ENCODE measurements around the gene ARHGAP24. TPM values are rescaled to one million over a fixed set of nuclear protein-coding genes. Genes with fewer than 3 reads are reported as not detected.

The ARHGAP24 gene
- total and polyA plus RNA-seq, 10 of the 15 experiments (the other 5 are each of a cell fraction or from before 2014, with no cell fraction given) = 0.10 to 4.2 (median 0.52) TPM

DNA sequence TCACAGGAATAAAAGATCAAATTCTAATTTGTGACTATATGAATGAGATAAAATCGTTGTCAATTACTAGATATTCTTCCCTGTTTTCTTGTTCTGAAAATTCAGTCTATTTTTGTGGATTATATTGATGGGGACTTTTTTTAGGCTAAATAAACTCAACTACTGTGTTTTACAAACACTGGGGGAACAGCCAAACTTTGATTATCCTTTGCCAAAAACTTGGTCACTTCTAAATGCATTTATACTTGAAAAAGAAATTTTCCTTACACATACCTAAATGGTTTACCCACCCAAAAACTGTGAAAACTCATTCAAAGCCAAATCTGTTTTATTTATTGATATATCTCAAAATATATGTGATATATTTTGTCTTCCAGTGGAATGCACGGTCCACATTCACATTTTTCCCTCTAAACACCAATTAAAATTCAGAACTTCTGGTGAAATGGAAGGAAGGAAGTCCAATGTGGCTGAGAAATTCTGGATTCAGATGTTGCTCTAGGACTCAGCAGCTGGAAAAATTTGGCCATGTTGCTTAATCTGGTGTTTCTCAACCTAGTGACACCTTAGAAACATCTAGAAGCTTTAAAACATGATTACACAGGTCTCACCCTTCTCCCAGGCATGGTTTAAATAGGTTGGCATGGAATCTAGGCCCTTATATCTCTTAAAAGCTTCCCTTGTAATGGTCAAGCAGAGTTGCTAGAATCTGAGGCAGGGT, 28.6 kb upstream of the ARHGAP24 start:
- H3K9me3 ChIP-seq (replicated peaks; ENCODE audit: control insufficient read depth, insufficient read depth, low read length) = no peaks in the 10 kb centered on the region
- H3K79me2 ChIP-seq (ENCODE audit: control insufficient read depth, insufficient read depth, low read length) = no peaks in the 10 kb centered on the region
- H4K20me1 ChIP-seq (ENCODE audit: control insufficient read depth, insufficient read depth) = no peaks in the 10 kb centered on the region
- in situ Hi-C loops (cut with MboI) = no loop called here
- intact Hi-C loops (cut with micrococcal nuclease; ENCODE audit: unreplicated experiment) = no loop called here
- no peak overlapping the region for H3K4me3 ChIP-seq
- ChIA-PET RAD21 (ENCODE audit: unreplicated experiment) (interaction anchor here (0.9 kb wide), 1 partner anchor 135 kb away, joined by 3 read pairs; no protein-coding TSS in a partner anchor), CTCF (interaction anchor here (1.1 kb wide), 1 partner anchor 298 kb away, joined by 3 read pairs; no protein-coding TSS in a partner anchor), POLR2A (no interaction called here), SMC1A (ENCODE audit: uncharacterized antibody, unreplicated experiment) (interaction anchor here (1.5 kb wide), 1 partner anchor 286 kb away, joined by 3 read pairs; no protein-coding TSS in a partner anchor)
- TF ChIP-seq FOXK2 (IDR thresholded peaks at IDR 0.05) (no peak), BACH1 (IDR thresholded peaks at IDR 0.05; ENCODE audit: borderline replicate concordance) (no peak), NR2F1 (conservative IDR thresholded peaks at IDR 0.05) (no peak), GABPA (IDR thresholded peaks at IDR 0.05; ENCODE audit: low read depth) (no peak), SMARCA5 (IDR thresholded peaks at IDR 0.05) (no peak), WRNIP1 (IDR thresholded peaks at IDR 0.05; ENCODE audit: borderline replicate concordance, low read depth, low read length) (no peak), BHLHE40 (IDR thresholded peaks at IDR 0.05; ENCODE audit: borderline replicate concordance in 1 of 2, low read depth in 2 of 2, low read length in 1 of 2) (no peak), ATF7 (IDR thresholded peaks at IDR 0.05; ENCODE audit: low read depth) (no peak), EED (IDR thresholded peaks at IDR 0.05; ENCODE audit: low read depth) (no peak), SUPT20H (IDR thresholded peaks at IDR 0.05; ENCODE audit: borderline replicate concordance, control insufficient read depth, low read depth, low read length) (no peak), POU2F2 (IDR thresholded peaks at IDR 0.05; ENCODE audit: borderline replicate concordance, low read depth, low read length) (no peak), PAX5 (IDR thresholded peaks at IDR 0.05; ENCODE audit: borderline replicate concordance, low read depth, low read length) (no peak)
- TF ChIP-seq, protein P1, sequence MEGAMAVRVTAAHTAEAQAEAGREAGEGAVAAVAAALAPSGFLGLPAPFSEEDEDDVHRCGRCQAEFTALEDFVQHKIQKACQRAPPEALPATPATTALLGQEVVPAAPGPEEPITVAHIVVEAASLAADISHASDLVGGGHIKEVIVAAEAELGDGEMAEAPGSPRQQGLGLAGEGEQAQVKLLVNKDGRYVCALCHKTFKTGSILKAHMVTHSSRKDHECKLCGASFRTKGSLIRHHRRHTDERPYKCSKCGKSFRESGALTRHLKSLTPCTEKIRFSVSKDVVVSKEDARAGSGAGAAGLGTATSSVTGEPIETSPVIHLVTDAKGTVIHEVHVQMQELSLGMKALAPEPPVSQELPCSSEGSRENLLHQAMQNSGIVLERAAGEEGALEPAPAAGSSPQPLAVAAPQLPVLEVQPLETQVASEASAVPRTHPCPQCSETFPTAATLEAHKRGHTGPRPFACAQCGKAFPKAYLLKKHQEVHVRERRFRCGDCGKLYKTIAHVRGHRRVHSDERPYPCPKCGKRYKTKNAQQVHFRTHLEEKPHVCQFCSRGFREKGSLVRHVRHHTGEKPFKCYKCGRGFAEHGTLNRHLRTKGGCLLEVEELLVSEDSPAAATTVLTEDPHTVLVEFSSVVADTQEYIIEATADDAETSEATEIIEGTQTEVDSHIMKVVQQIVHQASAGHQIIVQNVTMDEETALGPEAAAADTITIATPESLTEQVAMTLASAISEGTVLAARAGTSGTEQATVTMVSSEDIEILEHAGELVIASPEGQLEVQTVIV (IDR thresholded peaks at IDR 0.05; ENCODE audit: borderline replicate concordance, partially characterized antibody) = no peak
- TF ChIP-seq, protein P2, sequence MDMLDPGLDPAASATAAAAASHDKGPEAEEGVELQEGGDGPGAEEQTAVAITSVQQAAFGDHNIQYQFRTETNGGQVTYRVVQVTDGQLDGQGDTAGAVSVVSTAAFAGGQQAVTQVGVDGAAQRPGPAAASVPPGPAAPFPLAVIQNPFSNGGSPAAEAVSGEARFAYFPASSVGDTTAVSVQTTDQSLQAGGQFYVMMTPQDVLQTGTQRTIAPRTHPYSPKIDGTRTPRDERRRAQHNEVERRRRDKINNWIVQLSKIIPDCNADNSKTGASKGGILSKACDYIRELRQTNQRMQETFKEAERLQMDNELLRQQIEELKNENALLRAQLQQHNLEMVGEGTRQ (IDR thresholded peaks at IDR 0.05; ENCODE audit: borderline replicate concordance, low read depth, low read length) = no peak
- WGBS (ENCODE audit: insufficient coverage, insufficient replicate concordance, low lambda C conversion rate, missing lambda C conversion rate) = 0% methylated on average over 2 of the region's 2 CpGs
- H3K27ac ChIP-seq (ENCODE audit: control insufficient read depth, insufficient read depth) = no peak overlapping the region
- no peaks in the 10 kb centered on the region for H3K27me3 ChIP-seq (replicated peaks in 1 of 2; ENCODE audit: control insufficient read depth in 2 of 2, insufficient read depth in 2 of 2, low read length in 1 of 2)
- no peak for DNase-seq (ENCODE audit: low read depth, low spot score)
- H3K4me2 ChIP-seq (ENCODE audit: control insufficient read depth, insufficient read depth) = no peak overlapping the region
- no TSS peak for BruUV-seq (replicated peaks)
- no peaks in the 10 kb centered on the region for H3K4me1 ChIP-seq (ENCODE audit: control insufficient read depth, insufficient read depth, low read length)
- no peak for FAIRE-seq
- H3K9ac ChIP-seq (ENCODE audit: control insufficient read depth, insufficient read depth, low read length) = no peak overlapping the region
- H3K36me3 ChIP-seq (ENCODE audit: control insufficient read depth in 2 of 2, insufficient read depth in 2 of 2, low read length in 1 of 2) = no peaks in the 10 kb centered on the region
- no peak for ATAC-seq
- H2AFZ ChIP-seq (ENCODE audit: control insufficient read depth, low read depth, low read length) = no peak overlapping the region
